ENCODE results near the gene CHMP3.

CHMP3 gene

GRCh38 chr2:86488561-86489250 is 74.5 kb downstream of the CHMP3 start:
- no peak for TF ChIP-seq EZH2phosphoT487 (conservative IDR thresholded peaks at IDR 0.05; ENCODE audit: low read length)
- TF ChIP-seq, protein P1, sequence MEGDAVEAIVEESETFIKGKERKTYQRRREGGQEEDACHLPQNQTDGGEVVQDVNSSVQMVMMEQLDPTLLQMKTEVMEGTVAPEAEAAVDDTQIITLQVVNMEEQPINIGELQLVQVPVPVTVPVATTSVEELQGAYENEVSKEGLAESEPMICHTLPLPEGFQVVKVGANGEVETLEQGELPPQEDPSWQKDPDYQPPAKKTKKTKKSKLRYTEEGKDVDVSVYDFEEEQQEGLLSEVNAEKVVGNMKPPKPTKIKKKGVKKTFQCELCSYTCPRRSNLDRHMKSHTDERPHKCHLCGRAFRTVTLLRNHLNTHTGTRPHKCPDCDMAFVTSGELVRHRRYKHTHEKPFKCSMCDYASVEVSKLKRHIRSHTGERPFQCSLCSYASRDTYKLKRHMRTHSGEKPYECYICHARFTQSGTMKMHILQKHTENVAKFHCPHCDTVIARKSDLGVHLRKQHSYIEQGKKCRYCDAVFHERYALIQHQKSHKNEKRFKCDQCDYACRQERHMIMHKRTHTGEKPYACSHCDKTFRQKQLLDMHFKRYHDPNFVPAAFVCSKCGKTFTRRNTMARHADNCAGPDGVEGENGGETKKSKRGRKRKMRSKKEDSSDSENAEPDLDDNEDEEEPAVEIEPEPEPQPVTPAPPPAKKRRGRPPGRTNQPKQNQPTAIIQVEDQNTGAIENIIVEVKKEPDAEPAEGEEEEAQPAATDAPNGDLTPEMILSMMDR (IDR thresholded peaks at IDR 0.05; ENCODE audit: insufficient read depth, low read length, poor library complexity, severe bottlenecking) = no peak
- Histone ChIP-seq H3K27ac (ENCODE audit: low read depth, low read length) (no peak overlapping the region), H3K36me3 (ENCODE audit: low read length) (peaks cover 56% of the 10 kb centered on the region), H3K27me3 (ENCODE audit: low read length) (no peaks in the 10 kb centered on the region), H2AFZ (ENCODE audit: low read depth, low read length, severe bottlenecking) (no peak overlapping the region), H3K4me2 (ENCODE audit: low read depth, low read length, poor library complexity, severe bottlenecking) (no peak overlapping the region), H3K79me2 (ENCODE audit: insufficient read depth, low read length) (no peaks in the 10 kb centered on the region), H3K9me2 (replicated peaks; ENCODE audit: insufficient read depth, low read length) (no peaks in the 10 kb centered on the region), H3K9ac (ENCODE audit: low read length) (no peak overlapping the region), H3K4me3 (ENCODE audit: insufficient read depth, low read length, poor library complexity, severe bottlenecking) (no peak overlapping the region), H4K20me1 (ENCODE audit: low read depth, low read length) (no peaks in the 10 kb centered on the region), H3F3A (ENCODE audit: insufficient read depth) (0 out of 2 replicates have a peak, but pooled peaks cover 4% of the 10 kb centered on the region), H3K9me3 (ENCODE audit: insufficient read depth, low read length) (no peaks in the 10 kb centered on the region)

- no peaks in the 10 kb centered on the region for H3K9me2 ChIP-seq (replicated peaks; ENCODE audit: insufficient read depth, low read length)
- H3K36me3 ChIP-seq (ENCODE audit: low read length) = peaks cover 48% of the 10 kb centered on the region; the same call in 1 of the 2 replicates
- H4K20me1 ChIP-seq (ENCODE audit: low read depth, low read length) = no peaks in the 10 kb centered on the region
- TF ChIP-seq, protein P1 (IDR thresholded peaks at IDR 0.05; ENCODE audit: insufficient read depth, low read length, poor library complexity, severe bottlenecking) = no peak
- TF ChIP-seq EZH2phosphoT487 (conservative IDR thresholded peaks at IDR 0.05; ENCODE audit: low read length) = no peak
- no peaks in the 10 kb centered on the region for H3K27me3 ChIP-seq (ENCODE audit: low read length)
- no peak overlapping the region for H3K4me2 ChIP-seq (ENCODE audit: low read depth, low read length, poor library complexity, severe bottlenecking)
- no peak overlapping the region for H3K9ac ChIP-seq (ENCODE audit: low read length)
- no peak overlapping the region for H2AFZ ChIP-seq (ENCODE audit: low read depth, low read length, severe bottlenecking)
- no peak overlapping the region for H3K27ac ChIP-seq (ENCODE audit: low read depth, low read length)
- H3K4me3 ChIP-seq (ENCODE audit: insufficient read depth, low read length, poor library complexity, severe bottlenecking) = no peak overlapping the region
- no peaks in the 10 kb centered on the region for H3K79me2 ChIP-seq (ENCODE audit: insufficient read depth, low read length)
- no peaks in the 10 kb centered on the region for H3F3A ChIP-seq (ENCODE audit: insufficient read depth)
- H3K9me3 ChIP-seq (ENCODE audit: insufficient read depth, low read length) = no peaks in the 10 kb centered on the region
Observed at GRCh38 chr2:86487062-86487461, 76.2 kb downstream of the CHMP3 start.

DNA sequence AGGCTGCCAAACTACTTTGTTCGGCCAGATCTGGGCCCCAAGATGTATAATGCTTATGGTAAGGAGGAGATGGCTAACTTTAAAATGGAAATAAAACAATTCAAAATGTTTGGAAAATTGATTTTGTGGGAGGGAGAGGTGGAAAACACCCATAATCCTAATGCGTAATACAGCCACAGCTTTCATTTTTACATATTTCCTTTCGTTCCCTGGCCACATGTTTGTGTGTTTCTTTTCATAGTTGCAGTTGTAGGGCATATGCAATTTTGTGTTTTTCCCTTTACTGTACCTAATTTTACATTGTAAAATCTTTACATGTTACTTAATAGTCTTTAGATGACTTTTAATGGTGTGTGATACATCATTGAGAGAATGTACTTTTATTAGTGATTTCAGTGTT is 77.4 kb downstream of the CHMP3 start:
- peaks cover 47% of the 10 kb centered on the region; the same call in 1 of the 2 replicates for H3K36me3 ChIP-seq (ENCODE audit: low read length)
- TF ChIP-seq, protein P1 (IDR thresholded peaks at IDR 0.05; ENCODE audit: insufficient read depth, low read length, poor library complexity, severe bottlenecking) = no peak
- no peak for TF ChIP-seq EZH2phosphoT487 (conservative IDR thresholded peaks at IDR 0.05; ENCODE audit: low read length)
- H3K9me2 ChIP-seq (replicated peaks; ENCODE audit: insufficient read depth, low read length) = no peaks in the 10 kb centered on the region
- no peaks in the 10 kb centered on the region for H3K79me2 ChIP-seq (ENCODE audit: insufficient read depth, low read length)
- H3K27me3 ChIP-seq (ENCODE audit: low read length) = no peaks in the 10 kb centered on the region
- H3K4me3 ChIP-seq (ENCODE audit: insufficient read depth, low read length, poor library complexity, severe bottlenecking) = no peak overlapping the region
- no peak overlapping the region for H3K9ac ChIP-seq (ENCODE audit: low read length)
- H3K27ac ChIP-seq (ENCODE audit: low read depth, low read length) = no peak overlapping the region
- no peak overlapping the region for H3K4me2 ChIP-seq (ENCODE audit: low read depth, low read length, poor library complexity, severe bottlenecking)
- no peaks in the 10 kb centered on the region for H3F3A ChIP-seq (ENCODE audit: insufficient read depth)
- no peaks in the 10 kb centered on the region for H3K9me3 ChIP-seq (ENCODE audit: insufficient read depth, low read length)
- no peak overlapping the region for H2AFZ ChIP-seq (ENCODE audit: low read depth, low read length, severe bottlenecking)
- no peaks in the 10 kb centered on the region for H4K20me1 ChIP-seq (ENCODE audit: low read depth, low read length)

Data from SU-DHL-6 (cell line).